ENCODE data around the gene PRR14.

PRR14 gene

GRCh38 chr16:30660424-30661261 lies 9.9 kb downstream of the PRR14 start:
- no peak for DNase-seq

- DNase-seq = no peak
Observed at GRCh38 chr16:30662449-30662848, 11.7 kb downstream of the PRR14 start.

- no peak for DNase-seq
Observed at GRCh38 chr16:30663038-30663437, 12.3 kb downstream of the PRR14 start.

GRCh38 chr16:30663820-30664219 lies 13.1 kb downstream of the PRR14 start:
- DNase-seq = no peak

GRCh38 chr16:30664616-30665109 lies 13.9 kb downstream of the PRR14 start:
- DNase-seq = no peak

- no peak for DNase-seq
Observed at GRCh38 chr16:30665155-30665829, 14.5 kb downstream of the PRR14 start.

- no peak for DNase-seq
Observed at GRCh38 chr16:30665830-30666190, 15.1 kb downstream of the PRR14 start.

GRCh38 chr16:30666681-30667080 lies 15.9 kb downstream of the PRR14 start:
- no peak for DNase-seq

GRCh38 chr16:30667361-30667905 lies 16.7 kb downstream of the PRR14 start:
- no peak for DNase-seq

GRCh38 chr16:30668393-30668792 lies 17.6 kb downstream of the PRR14 start:
- DNase-seq = no peak

GRCh38 chr16:30669026-30669902 lies 18.5 kb downstream of the PRR14 start:
- no peak for DNase-seq

GRCh38 chr16:30669903-30670824 lies 19.4 kb downstream of the PRR14 start:
- DNase-seq = no peak

GRCh38 chr16:30675143-30675542 lies 24.4 kb downstream of the PRR14 start:
- DNase-seq = no peak

GRCh38 chr16:30677931-30678585 lies 27.3 kb downstream of the PRR14 start:
- DNase-seq = no peak

GRCh38 chr16:30678586-30678970 lies 27.8 kb downstream of the PRR14 start:
- DNase-seq = no peak

- no peak for DNase-seq
Observed at GRCh38 chr16:30680326-30680725, 29.6 kb downstream of the PRR14 start.

GRCh38 chr16:30688701-30689100 lies 37.9 kb downstream of the PRR14 start:
- DNase-seq = no peak

- no peak for DNase-seq
Observed at GRCh38 chr16:30691907-30692306, 41.1 kb downstream of the PRR14 start.

- DNase-seq = no peak
Observed at GRCh38 chr16:30692396-30693064, 41.8 kb downstream of the PRR14 start.

GRCh38 chr16:30694926-30695693 lies 44.4 kb downstream of the PRR14 start:
- no peak for DNase-seq

Data from cortex of kidney (tissue), 1 donor.